H9 (cell line): ENCODE data around the gene ZHX3. TPM values are rescaled to one million over a fixed set of nuclear protein-coding genes. Genes with fewer than 3 reads are reported as not detected.

Source experiments
- DNase-seq: peaks from one replicate; pipeline ENCODE4 v3.0.0-alpha.2; 2017
- H2AFZ ChIP-seq: one replicate; pipeline ENCODE4 v1.6.1; 2013; ENCODE audit warnings: mild to moderate bottlenecking, low read length, control low read depth, moderate library complexity
- H2AK5ac ChIP-seq: 2 replicates; pipeline ENCODE4 v1.6.1; 2013; ENCODE audit warnings: low read length, control low read depth, mixed read lengths; ENCODE audit not compliant: insufficient read length
- H2BK120ac ChIP-seq: one replicate; pipeline ENCODE4 v1.6.1; 2013; ENCODE audit warnings: low read depth, mild to moderate bottlenecking, low read length, control low read depth, inconsistent platforms; ENCODE audit not compliant: poor library complexity, severe bottlenecking
- H2BK12ac ChIP-seq: 2 replicates; pipeline ENCODE4 v1.6.1; 2013; ENCODE audit warnings: low read length, control low read depth, mixed read lengths, low read depth; ENCODE audit not compliant: insufficient read length
- H2BK15ac ChIP-seq: 2 replicates; pipeline ENCODE4 v1.6.1; 2013; ENCODE audit warnings: low read depth, low read length, control low read depth
- H2BK20ac ChIP-seq: one replicate; pipeline ENCODE4 v1.6.1; 2013; ENCODE audit warnings: low read depth, mild to moderate bottlenecking, low read length, control low read depth, inconsistent platforms; ENCODE audit not compliant: poor library complexity, severe bottlenecking
- H2BK5ac ChIP-seq: 2 replicates; pipeline ENCODE4 v1.6.1; 2013; ENCODE audit warnings: low read length, control low read depth, mixed read lengths; ENCODE audit not compliant: insufficient read length
- H3K14ac ChIP-seq: 2 replicates; pipeline ENCODE4 v1.6.1; 2013; ENCODE audit warnings: low read length, control low read depth; ENCODE audit not compliant: insufficient read depth
- H3K18ac ChIP-seq: 2 replicates; pipeline ENCODE4 v1.6.1; 2013; ENCODE audit warnings: low read depth, mild to moderate bottlenecking, mixed read lengths, low read length, control low read depth; ENCODE audit not compliant: insufficient read length
- H3K23ac ChIP-seq: 2 replicates; pipeline ENCODE4 v1.6.1; 2013; ENCODE audit warnings: low read length, control low read depth, mixed read lengths, low read depth; ENCODE audit not compliant: insufficient read length
- H3K23me2 ChIP-seq: 2 replicates; pipeline ENCODE4 v1.6.1; 2013; ENCODE audit warnings: low read depth, mild to moderate bottlenecking, mixed read lengths, low read length, control low read depth; ENCODE audit not compliant: insufficient read length, poor library complexity, severe bottlenecking
- H3K27ac ChIP-seq: 2 replicates; pipeline ENCODE4 v1.5.1; 2013; ENCODE audit warnings: low read length, control low read depth, mixed read lengths, low read depth; ENCODE audit not compliant: insufficient read length
- H3K27me3 ChIP-seq: 2 replicates; pipeline ENCODE4 v1.6.1; 2013; ENCODE audit warnings: low read length, control low read depth, inconsistent platforms; ENCODE audit not compliant: insufficient read depth
- H3K4ac ChIP-seq: 2 replicates; pipeline ENCODE4 v1.6.1; 2013; ENCODE audit warnings: low read depth, mild to moderate bottlenecking, control low read depth, inconsistent platforms, low read length, moderate library complexity
- H3K4me1 ChIP-seq: 2 replicates; pipeline ENCODE4 v1.6.1; 2013; ENCODE audit warnings: low read length, control low read depth, inconsistent platforms; ENCODE audit not compliant: insufficient read depth
- H3K4me2 ChIP-seq: 2 replicates; pipeline ENCODE4 v1.6.1; 2013; ENCODE audit warnings: low read length, control low read depth, mixed read lengths; ENCODE audit not compliant: insufficient read length, insufficient read depth
- H3K56ac ChIP-seq: 2 replicates; pipeline ENCODE4 v1.6.1; 2013; ENCODE audit warnings: low read depth, mild to moderate bottlenecking, mixed read lengths, low read length, control low read depth; ENCODE audit not compliant: insufficient read length
- H3K79me1 ChIP-seq: 2 replicates; pipeline ENCODE4 v1.6.1; 2013; ENCODE audit warnings: low read depth, mild to moderate bottlenecking, moderate library complexity, low read length, control low read depth, inconsistent platforms; ENCODE audit not compliant: insufficient read depth, poor library complexity, severe bottlenecking
- H3K79me2 ChIP-seq: 2 replicates; pipeline ENCODE4 v1.6.1; 2013; ENCODE audit warnings: low read length, control low read depth, inconsistent platforms; ENCODE audit not compliant: insufficient read depth
- H3K9ac ChIP-seq: 2 replicates; pipeline ENCODE4 v1.6.1; 2013; ENCODE audit warnings: low read length, control low read depth, mixed read lengths; ENCODE audit not compliant: insufficient read length; ENCODE audit errors: extremely low read depth
- H3K9me3 ChIP-seq: one replicate; pipeline ENCODE4 v1.6.1; 2013; ENCODE audit warnings: low read depth, low read length, inconsistent platforms; ENCODE audit not compliant: control insufficient read depth
- H3T11ph ChIP-seq: one replicate; pipeline ENCODE4 v1.6.1; 2013; ENCODE audit warnings: mild to moderate bottlenecking, low read length, control low read depth, inconsistent platforms
- H4K20me1 ChIP-seq: one replicate; pipeline ENCODE4 v1.6.1; 2013; ENCODE audit not compliant: control insufficient read depth, insufficient read length, insufficient read depth
- H4K5ac ChIP-seq: 2 replicates; pipeline ENCODE4 v1.6.1; 2013; ENCODE audit warnings: low read depth, mild to moderate bottlenecking, mixed read lengths, low read length, control low read depth; ENCODE audit not compliant: insufficient read length
- H4K8ac ChIP-seq: replicated peaks from 2 replicates; pipeline ENCODE4 v1.6.1; 2013; ENCODE audit warnings: low read length, control low read depth, mixed read lengths, low read depth; ENCODE audit not compliant: insufficient read length
- H4K91ac ChIP-seq: 2 replicates; pipeline ENCODE4 v1.6.1; 2013; ENCODE audit warnings: low read depth, mild to moderate bottlenecking, moderate library complexity, mixed read lengths, low read length, control low read depth; ENCODE audit not compliant: insufficient read length
- H3K27ac Mint-ChIP-seq, 3 experiments: 2 replicates in 2 of 3; 3 replicates in 1 of 3; pipeline ENCODE4 v1.8.0; 2020 to 2021; ENCODE audit warnings: mixed read lengths in 3 of 3, mild to moderate bottlenecking in 1 of 3, moderate library complexity in 1 of 3
- H3K27me3 Mint-ChIP-seq: 2 replicates; pipeline ENCODE4 v1.8.0; 2021; ENCODE audit warnings: low read depth, mild to moderate bottlenecking, moderate library complexity, mixed read lengths
- H3K36me3 Mint-ChIP-seq, 3 experiments: 2 replicates in 2 of 3; 3 replicates in 1 of 3; pipeline ENCODE4 v1.8.0; 2020 to 2021; ENCODE audit warnings: low read depth in 3 of 3, mixed read lengths in 3 of 3; ENCODE audit not compliant: insufficient read depth in 1 of 3
- H3K4me1 Mint-ChIP-seq, 2 experiments: 2 replicates each; pipeline ENCODE4 v1.8.0; 2020; ENCODE audit warnings: mixed read lengths in 2 of 2
- H3K4me3 Mint-ChIP-seq, 2 experiments: 2 replicates in 1 of 2; 3 replicates in 1 of 2; pipeline ENCODE4 v1.8.0; 2020 to 2021; ENCODE audit warnings: mild to moderate bottlenecking in 2 of 2, mixed read lengths in 2 of 2, moderate library complexity in 1 of 2
- H3K9me3 Mint-ChIP-seq, 2 experiments: 2 replicates in 1 of 2; 3 replicates in 1 of 2; pipeline ENCODE4 v1.8.0; 2020; ENCODE audit warnings: mild to moderate bottlenecking in 2 of 2, mixed read lengths in 2 of 2, moderate library complexity in 1 of 2
- WGBS: extraction: QIAGEN DNeasy Blood & Tissue Kit; methylation state at CpG from one replicate; pipeline ENCODE4 v1.1.7; 2013; ENCODE audit warnings: missing lambda C conversion rate, low lambda C conversion rate, mixed read lengths; ENCODE audit not compliant: insufficient read length; ENCODE audit errors: extremely low coverage; 5-methylcytosine and 5-hydroxymethylcytosine counted together
- total RNA-seq: library from RNA; stranded (reverse); gene quantifications from 2 replicates; pipeline ENCODE4 v1.2.1, GENCODE V29; 2021
- TF ChIP-seq, protein P1 (sequence below): fragments of 200-600 bp; sonication (generic); conservative IDR thresholded peaks from 3 replicates; pipeline ENCODE4 v1.8.0; 2021; ENCODE audit warnings: antibody characterized with exemption, mild to moderate bottlenecking

The ZHX3 gene
- total RNA-seq, 1 experiment from 2014 or later = 4.4 TPM

DNA sequence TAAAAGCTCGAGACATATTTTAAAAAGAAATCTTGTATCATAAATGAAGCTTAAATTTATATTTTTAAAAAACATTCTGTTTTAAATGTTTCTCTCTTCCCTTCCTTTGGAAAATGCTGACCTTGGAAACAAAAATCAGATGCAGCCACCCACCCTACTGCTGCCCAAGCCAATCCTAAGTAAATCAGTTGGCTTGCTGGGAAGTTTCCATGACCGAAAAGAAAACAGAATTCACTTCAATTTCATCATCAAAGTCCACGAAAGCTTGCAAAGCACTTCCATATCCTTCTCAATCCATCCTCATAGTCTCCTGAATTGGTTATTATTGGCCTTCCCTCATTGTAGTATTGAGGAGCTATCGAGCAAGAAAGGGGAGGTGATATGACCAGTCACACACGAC lies 100.1 kb downstream of the ZHX3 start:
- TF ChIP-seq, protein P1, sequence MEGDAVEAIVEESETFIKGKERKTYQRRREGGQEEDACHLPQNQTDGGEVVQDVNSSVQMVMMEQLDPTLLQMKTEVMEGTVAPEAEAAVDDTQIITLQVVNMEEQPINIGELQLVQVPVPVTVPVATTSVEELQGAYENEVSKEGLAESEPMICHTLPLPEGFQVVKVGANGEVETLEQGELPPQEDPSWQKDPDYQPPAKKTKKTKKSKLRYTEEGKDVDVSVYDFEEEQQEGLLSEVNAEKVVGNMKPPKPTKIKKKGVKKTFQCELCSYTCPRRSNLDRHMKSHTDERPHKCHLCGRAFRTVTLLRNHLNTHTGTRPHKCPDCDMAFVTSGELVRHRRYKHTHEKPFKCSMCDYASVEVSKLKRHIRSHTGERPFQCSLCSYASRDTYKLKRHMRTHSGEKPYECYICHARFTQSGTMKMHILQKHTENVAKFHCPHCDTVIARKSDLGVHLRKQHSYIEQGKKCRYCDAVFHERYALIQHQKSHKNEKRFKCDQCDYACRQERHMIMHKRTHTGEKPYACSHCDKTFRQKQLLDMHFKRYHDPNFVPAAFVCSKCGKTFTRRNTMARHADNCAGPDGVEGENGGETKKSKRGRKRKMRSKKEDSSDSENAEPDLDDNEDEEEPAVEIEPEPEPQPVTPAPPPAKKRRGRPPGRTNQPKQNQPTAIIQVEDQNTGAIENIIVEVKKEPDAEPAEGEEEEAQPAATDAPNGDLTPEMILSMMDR = no peak
- H3K18ac ChIP-seq = no peak overlapping the region
- no peak overlapping the region for H2BK120ac ChIP-seq
- no peaks in the 10 kb centered on the region for H3K23me2 ChIP-seq
- no peak overlapping the region for H3K23ac ChIP-seq
- no peaks in the 10 kb centered on the region for H3K27me3 ChIP-seq
- no peak overlapping the region for H3K4ac ChIP-seq
- no peak overlapping the region for H3K9ac ChIP-seq
- no peak overlapping the region for H4K91ac ChIP-seq
- no peak overlapping the region for H2AK5ac ChIP-seq
- no peaks in the 10 kb centered on the region for H3K36me3 Mint-ChIP-seq
- H2BK15ac ChIP-seq = no peak overlapping the region
- H3T11ph ChIP-seq = no peak overlapping the region
- no peak for DNase-seq
- H3K4me2 ChIP-seq = no peak overlapping the region
- no peaks in the 10 kb centered on the region for H3K4me1 ChIP-seq
- H3K4me1 Mint-ChIP-seq = no peaks in the 10 kb centered on the region
- no peaks in the 10 kb centered on the region for H3K79me2 ChIP-seq
- no peak overlapping the region for H2BK5ac ChIP-seq
- no peak overlapping the region for H3K14ac ChIP-seq
- H3K9me3 ChIP-seq = no peaks in the 10 kb centered on the region
- H3K27me3 Mint-ChIP-seq = no peaks in the 10 kb centered on the region; the same call in 1 of the 2 replicates
- H2BK20ac ChIP-seq = no peak overlapping the region
- H3K9me3 Mint-ChIP-seq = no peaks in the 10 kb centered on the region
- H3K56ac ChIP-seq = no peak overlapping the region
- no peak overlapping the region for H4K5ac ChIP-seq
- no peak overlapping the region for H3K4me3 Mint-ChIP-seq
- H2AFZ ChIP-seq = no peak overlapping the region
- H4K20me1 ChIP-seq = no peaks in the 10 kb centered on the region
- no peak overlapping the region for H3K27ac Mint-ChIP-seq
- no peak overlapping the region for H2BK12ac ChIP-seq
- H4K8ac ChIP-seq = no peak overlapping the region
- H3K79me1 ChIP-seq = no peaks in the 10 kb centered on the region
- WGBS = no CpG with 5 or more reads among the region's 5 CpGs
- no peak overlapping the region for H3K27ac ChIP-seq
